Globus pallidus (tissue), 1 donor: ENCODE data around the gene WNT8A.
"Not testable (repeated sequence)": the region's sequence is repeated elsewhere in the genome, so short reads cannot be mapped to it uniquely, and the experiment has no call there.

Experiments
- DNase-seq: peaks from one replicate; pipeline ENCODE4 v3.0.0-alpha.2; 2015; ENCODE audit warnings: low spot score

Gene WNT8A

GRCh38 chr5:138083702-138084101 lies at the start of gene WNT8A:
WNT8A (plus strand) TSS chr5:138084033; CDS start chr5:138084128, 95 bp downstream.
- no peak for DNase-seq

GRCh38 chr5:138035605-138036537 lies 48.0 kb upstream of the WNT8A start:
- DNase-seq: peak; percentile 94

- peak; percentile 65 for DNase-seq
Measured at GRCh38 chr5:138037271-138037670, 46.6 kb upstream of the WNT8A start.

GRCh38 chr5:138037907-138038633 lies 45.8 kb upstream of the WNT8A start:
- peak; percentile 56 for DNase-seq

GRCh38 chr5:138038826-138039225 lies 45.0 kb upstream of the WNT8A start:
- peak; percentile 91 for DNase-seq

- DNase-seq: not testable (repeated sequence)
Measured at GRCh38 chr5:138045283-138045682, 38.5 kb upstream of the WNT8A start.

GRCh38 chr5:138051441-138052296 lies 32.2 kb upstream of the WNT8A start:
- no peak for DNase-seq

- DNase-seq: not testable (repeated sequence)
Measured at GRCh38 chr5:138052718-138053117, 31.1 kb upstream of the WNT8A start.

- no peak for DNase-seq
Measured at GRCh38 chr5:138053554-138053953, 30.3 kb upstream of the WNT8A start.

- DNase-seq: no peak
Measured at GRCh38 chr5:138054206-138054605, 29.6 kb upstream of the WNT8A start.

GRCh38 chr5:138054847-138055558 lies 28.8 kb upstream of the WNT8A start:
- peak; percentile 81 for DNase-seq

- no peak for DNase-seq
Measured at GRCh38 chr5:138064526-138064925, 19.3 kb upstream of the WNT8A start.

- peak; percentile 13 for DNase-seq
Measured at GRCh38 chr5:138065102-138065501, 18.7 kb upstream of the WNT8A start.

GRCh38 chr5:138067945-138068344 lies 15.9 kb upstream of the WNT8A start:
- DNase-seq: no peak

- peak; percentile 82 for DNase-seq
Measured at GRCh38 chr5:138068742-138069600, 14.9 kb upstream of the WNT8A start.

GRCh38 chr5:138070026-138070425 lies 13.8 kb upstream of the WNT8A start:
- not testable (repeated sequence) for DNase-seq

- peak; percentile 64 for DNase-seq
Measured at GRCh38 chr5:138077064-138077696, 6.7 kb upstream of the WNT8A start.

- no peak for DNase-seq
Measured at GRCh38 chr5:138078006-138078643, 5.7 kb upstream of the WNT8A start.

GRCh38 chr5:138082033-138082432 lies 1.8 kb upstream of the WNT8A start:
- no peak for DNase-seq
